Loucy (cell line): Measurements from ENCODE around the gene DPH3.

Source experiments
- CTCF ChIP-seq: fragments of 200-600 bp; sonication (generic); conservative IDR thresholded peaks from 2 replicates; pipeline ENCODE4 v1.5.1; 2014; ENCODE audit warnings: mild to moderate bottlenecking, antibody characterized with exemption, low read length
- EZH2phosphoT487 ChIP-seq: fragments of 200-600 bp; IDR thresholded peaks from 2 replicates; pipeline ENCODE4 v1.6.1; 2018; ENCODE audit warnings: antibody characterized with exemption, mild to moderate bottlenecking, moderate library complexity, borderline replicate concordance

DNA sequence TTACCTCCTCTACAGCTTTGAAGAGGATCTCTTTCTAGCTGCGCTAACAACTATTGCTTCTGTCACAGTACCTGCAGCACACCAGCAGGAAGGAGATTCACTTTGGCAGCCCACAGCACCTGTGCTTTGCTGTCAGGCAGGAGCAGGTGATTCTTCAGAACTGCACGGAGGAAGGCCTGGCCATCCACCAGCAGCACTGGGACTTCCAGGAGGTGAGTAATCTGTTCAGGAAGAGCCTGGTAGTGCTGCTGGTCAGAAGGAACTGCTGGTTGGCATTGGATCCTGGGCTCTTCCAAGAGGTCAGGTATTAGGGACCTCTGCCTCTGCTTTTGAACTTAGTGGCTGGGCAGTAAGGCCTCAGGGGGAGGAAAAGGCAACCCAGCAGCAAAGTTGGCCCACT is 42.2 kb downstream of the DPH3 start:
- TF ChIP-seq EZH2phosphoT487 (no peak), CTCF (no peak)
